HL-60 (cell line): ENCODE results near the gene SLC12A6.

Source experiments
- CTCF ChIP-seq: IDR thresholded peaks from one replicate; pipeline ENCODE4 v1.5.1; 2011; ENCODE audit warnings: low read length, control low read depth, inconsistent platforms; ENCODE audit not compliant: insufficient read depth
- GABPA ChIP-seq: IDR thresholded peaks from 2 replicates; pipeline ENCODE4 v1.6.1; 2012; ENCODE audit warnings: low read depth
- POLR2AphosphoS5 ChIP-seq: IDR thresholded peaks from 2 replicates; pipeline ENCODE4 v1.6.1; 2012; ENCODE audit warnings: low read depth
- REST ChIP-seq: IDR thresholded peaks from 2 replicates; pipeline ENCODE4 v1.6.1; 2012; ENCODE audit warnings: low read depth; ENCODE audit not compliant: insufficient replicate concordance
- SPI1 ChIP-seq: IDR thresholded peaks from 2 replicates; pipeline ENCODE4 v1.6.1; 2012; ENCODE audit warnings: low read depth, mild to moderate bottlenecking, borderline replicate concordance

- no peak for TF ChIP-seq CTCF
- no peak for TF ChIP-seq REST
- TF ChIP-seq POLR2AphosphoS5: no peak
- no peak for TF ChIP-seq SPI1
- no peak for TF ChIP-seq GABPA
Measured at GRCh38 chr15:34374816-34375215, 37.2 kb upstream of the SLC12A6 start.
